NCI-H2227 (cell line): ENCODE results near the gene CCM2.
A peak's percentile ranks its signal among the peaks of the same experiment; 100 is the strongest.

Experiments
- DNase-seq: peaks from one replicate; lab custom pipeline; 2025; ENCODE audit not compliant: unreplicated experiment; lab: John Stamatoyannopoulos, UW

CCM2 gene

DNA sequence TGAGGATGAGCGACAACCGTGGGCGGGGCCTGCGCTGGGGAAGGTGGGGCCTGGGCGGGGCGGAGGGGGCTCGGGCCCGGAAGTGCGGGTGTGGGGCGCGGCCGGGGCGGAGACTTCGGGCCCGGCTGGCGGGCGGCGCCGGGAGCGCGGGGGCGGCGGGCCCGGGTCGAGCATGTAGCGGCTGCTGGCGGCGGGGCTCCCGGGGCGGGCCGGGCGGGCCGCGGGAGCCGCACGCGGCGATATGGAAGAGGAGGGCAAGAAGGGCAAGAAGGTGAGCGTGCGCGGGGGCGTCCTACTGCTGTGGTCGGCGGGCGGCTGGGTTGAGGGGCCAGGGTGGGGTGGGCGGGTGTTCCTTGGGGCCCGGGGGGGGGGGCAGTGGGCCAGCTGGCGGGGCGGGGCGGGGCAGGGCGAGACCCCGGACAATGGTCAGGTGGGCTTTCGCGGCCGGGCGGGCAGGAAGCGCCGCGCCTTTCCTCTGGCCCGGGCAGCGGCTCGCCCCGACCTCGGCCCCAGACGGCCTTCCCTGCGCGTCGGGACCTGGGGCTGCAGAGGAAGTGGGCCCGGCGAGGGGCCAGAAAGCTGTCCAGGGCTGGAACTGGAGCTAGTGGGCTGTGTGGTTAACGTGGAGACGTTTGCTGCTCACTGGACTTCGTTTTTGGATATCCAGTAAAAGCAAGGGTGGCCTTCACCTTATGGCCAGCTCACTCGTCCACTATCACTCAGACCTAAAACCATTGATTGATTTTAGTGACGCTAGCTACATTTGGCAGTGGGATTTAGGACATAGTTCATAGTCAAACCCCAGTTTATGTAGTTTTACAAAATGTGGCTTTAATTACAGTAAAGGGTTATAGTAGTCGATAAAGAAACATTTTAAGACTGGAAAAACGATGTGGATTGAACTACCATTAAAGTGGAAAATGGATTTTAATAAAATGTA is at the start of gene CCM2:
TSS of gene CCM2 (plus strand) at position 109 of the 940 bp plus-strand sequence. CDS start at position 242, 133 bp downstream.
- peak; percentile 53 for DNase-seq

DNA sequence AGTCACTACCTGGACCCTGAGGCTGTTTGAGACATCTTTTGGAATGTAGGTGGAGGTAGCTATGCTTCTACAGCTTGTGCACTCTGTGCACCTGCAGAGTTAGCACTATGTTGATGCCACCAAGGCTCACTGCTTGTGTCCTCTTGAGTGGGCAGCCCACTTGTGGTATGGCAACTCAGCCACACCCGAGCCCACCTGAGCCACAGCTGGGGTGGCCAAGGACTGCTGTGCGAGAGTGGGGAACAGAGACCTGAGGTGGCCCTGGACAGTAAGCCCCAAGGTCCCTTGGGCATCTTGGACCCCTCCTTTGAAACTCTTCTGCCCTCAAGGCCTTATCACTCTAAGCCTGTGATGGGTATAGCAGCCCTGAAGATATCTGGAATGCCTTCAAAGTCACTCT is 46.8 kb upstream of the CCM2 start:
- DNase-seq: no peak

DNA sequence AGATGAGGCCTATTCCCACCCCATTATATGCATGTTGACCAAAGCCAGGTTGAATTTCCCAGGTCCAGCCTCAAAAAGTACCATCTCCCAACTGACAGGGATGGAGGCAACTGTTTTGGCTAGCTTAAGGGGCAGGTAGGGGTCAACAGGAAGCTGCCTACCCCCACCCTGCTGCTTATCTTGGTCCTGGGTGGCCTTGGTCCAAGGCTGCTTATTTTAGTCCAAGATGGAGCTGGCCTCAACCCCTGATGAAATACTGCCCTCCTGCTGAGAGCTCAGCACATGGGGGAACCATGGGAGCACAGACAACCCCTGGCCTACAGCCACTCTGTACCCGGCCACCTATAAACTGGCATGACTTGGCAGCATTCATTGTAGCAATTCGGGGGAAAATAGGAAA is 44.3 kb upstream of the CCM2 start:
- no peak for DNase-seq

DNA sequence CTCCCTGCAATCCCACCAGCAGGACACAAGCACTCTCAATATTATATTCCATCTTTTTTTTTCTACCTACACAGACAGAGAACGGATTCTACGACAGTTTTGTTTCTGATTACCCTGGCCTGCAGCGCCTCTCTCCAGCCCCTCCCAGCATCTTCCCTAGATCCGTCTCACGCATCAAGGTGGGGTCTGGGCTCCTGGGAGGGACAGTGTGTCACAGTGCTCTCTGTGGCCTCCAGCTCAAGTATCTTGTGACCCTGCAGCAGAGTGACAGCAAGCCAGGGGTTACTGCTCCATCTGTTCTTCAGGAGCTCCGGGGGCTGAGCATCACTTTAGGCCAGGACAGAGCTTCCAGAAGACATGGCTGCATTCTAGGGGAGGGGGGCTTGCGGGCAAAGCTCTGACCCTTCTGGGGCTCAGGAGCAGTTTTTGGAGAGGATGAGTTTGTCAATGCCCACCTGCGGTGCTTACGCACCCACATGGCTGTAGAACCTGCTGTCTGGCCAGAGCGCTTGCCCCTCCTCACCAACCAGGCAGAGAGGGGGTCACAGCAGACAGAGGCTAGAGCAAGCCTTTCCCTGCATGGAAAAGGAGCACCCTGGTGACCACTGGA is 43.7 kb upstream of the CCM2 start:
- DNase-seq: no peak

DNA sequence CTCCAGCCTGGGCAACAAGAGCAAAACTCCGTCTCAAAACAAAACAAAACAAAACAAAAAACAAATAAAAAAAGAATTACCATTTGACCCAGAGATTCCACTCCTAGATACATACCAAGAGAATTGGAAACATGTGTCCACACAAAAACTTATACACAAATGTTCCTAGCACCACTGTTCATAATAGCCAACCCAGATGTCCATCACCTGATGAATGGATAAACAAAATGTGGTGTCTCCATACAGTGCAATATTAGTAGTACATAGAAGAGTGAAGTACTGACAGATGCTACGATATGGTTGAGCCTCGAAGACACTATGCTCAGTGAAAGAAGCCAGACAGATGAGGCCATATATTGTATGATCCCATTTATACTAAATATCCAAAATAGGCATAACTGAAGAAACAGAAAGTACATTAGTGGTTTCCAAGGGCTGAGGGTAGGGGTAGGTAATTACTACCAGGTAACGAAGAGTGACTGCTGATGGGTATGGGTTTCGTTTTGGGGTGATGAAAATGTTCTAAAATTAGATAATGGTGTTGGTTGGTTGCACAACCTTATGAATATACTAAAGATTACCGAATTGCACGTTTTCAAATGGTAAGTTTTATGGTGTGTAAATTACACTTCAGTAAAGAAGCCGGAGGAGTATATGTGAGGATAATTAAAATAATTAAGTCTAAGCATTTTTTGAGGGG is 41.2 kb upstream of the CCM2 start:
- DNase-seq: no peak

DNA sequence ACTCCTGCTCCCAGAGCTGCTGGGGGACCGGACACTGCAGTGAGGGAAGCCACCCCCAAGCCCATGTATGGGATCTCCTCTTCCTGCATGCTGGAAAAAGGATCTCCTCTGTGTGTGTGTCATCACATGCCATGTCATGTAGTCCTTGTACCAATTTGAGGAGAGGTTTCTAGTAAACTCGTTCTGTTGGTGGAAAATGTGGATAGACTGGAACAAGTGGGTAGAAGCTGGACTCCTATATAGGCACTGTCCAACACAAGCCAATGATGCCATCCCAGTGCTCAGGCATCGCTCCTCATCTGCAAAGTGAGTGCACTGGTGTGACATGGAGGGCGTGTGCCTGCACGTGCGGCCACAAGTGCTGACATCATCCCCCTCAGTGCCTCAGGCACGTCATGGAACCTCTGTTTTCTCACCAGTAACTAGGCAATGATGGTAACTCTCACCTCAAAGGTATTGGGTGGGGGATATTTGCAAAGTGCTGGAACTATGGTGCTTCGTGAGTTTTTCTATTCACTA is 40.5 kb upstream of the CCM2 start:
- no peak for DNase-seq

DNA sequence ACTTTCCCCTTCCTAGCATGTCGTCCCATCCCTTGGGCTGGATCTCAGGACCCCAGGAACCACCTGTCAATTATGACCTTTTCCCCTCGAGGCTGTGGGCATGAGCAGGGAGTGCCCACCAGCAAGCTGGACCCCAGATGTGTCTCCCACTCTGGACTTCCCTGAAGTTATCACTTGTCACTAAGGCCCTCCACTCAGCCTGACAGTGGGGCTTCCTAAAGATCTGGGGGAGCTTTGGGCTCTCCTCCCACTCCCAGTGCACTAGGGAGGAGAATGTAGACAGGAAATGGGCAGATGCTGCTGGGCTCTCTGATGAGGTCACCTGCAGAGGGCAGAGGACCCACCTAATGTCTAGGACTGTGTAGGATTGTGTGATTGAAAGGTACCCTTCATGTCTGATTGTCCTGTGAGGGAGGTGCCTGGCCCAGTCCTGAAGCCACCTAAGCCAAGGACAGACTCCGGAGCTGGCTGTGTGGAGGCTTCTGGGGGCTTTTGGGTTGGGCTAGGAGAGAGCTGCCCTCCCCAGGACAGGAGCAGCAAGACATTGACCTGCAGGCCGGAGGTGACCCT is 39.9 kb upstream of the CCM2 start:
- DNase-seq: no peak

DNA sequence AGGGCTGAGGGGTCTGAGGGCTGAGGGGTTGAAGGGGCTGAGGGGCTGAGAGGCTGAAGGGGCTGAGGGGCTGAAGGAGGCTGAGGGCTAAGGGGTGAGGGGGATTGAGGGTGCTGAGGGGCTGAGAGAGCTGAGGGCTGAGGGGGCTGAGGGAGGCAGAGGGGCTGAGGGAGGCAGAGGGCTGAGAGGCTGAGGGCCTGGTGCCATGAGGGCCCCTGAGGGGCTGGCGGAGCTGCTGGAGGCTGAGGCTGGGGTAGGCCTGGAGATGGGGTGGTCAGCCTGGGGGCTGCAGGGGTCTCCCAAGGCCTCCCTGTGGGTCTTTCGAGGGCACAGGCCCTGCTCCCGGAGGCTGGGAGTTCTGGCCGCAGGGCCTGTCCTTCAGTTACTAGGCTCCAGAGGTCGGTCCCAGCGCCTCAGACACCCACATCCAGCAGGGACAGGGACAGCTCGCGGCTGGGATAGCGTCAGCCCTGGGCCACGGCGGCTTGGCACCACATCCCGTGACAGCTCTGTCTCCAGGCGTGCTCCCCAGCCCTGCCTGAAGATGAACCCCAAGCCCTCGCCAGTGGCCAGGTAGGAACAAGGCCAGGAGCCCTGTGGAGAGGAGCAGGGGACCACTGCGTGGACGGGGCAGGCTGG is 38.0 kb upstream of the CCM2 start:
- DNase-seq: no peak

DNA sequence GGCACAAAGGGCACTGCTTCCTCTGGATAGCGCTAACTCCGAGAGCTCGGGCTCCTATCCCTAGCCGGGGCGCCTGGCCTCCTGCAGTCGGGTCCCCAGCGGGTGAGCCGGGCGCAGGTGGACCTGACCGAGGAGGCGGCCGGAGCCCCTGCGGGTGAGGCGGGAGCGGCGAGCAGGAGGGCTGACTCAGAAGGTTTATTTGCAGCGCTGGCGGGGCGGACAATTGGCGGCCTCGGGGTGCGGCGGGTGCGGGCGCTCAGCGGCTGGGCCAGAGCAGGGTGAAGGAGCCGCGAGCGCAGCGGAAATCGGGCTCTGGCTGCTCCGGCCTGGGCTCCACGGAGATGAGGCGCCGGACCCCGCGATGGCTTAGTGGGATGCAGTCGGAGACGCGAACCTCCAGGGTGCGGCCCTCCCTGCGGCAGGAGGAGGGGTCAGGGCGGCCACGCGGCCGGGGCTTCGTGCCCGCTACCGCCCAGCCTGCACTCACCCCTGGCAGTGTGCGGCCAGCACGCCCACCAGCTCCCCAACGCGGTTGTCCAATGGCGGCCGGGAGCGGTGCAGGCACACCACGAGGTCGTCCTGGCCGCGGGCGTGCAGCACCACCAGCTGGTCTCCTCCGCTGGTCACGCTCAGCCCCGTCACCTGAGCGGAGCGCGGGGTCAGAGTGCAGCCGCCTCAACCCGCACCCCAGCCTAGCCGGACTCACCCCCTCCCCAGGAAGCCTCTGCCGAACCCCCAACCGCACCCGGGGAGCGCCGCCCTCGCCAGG is 37.3 kb upstream of the CCM2 start:
- no peak for DNase-seq

DNA sequence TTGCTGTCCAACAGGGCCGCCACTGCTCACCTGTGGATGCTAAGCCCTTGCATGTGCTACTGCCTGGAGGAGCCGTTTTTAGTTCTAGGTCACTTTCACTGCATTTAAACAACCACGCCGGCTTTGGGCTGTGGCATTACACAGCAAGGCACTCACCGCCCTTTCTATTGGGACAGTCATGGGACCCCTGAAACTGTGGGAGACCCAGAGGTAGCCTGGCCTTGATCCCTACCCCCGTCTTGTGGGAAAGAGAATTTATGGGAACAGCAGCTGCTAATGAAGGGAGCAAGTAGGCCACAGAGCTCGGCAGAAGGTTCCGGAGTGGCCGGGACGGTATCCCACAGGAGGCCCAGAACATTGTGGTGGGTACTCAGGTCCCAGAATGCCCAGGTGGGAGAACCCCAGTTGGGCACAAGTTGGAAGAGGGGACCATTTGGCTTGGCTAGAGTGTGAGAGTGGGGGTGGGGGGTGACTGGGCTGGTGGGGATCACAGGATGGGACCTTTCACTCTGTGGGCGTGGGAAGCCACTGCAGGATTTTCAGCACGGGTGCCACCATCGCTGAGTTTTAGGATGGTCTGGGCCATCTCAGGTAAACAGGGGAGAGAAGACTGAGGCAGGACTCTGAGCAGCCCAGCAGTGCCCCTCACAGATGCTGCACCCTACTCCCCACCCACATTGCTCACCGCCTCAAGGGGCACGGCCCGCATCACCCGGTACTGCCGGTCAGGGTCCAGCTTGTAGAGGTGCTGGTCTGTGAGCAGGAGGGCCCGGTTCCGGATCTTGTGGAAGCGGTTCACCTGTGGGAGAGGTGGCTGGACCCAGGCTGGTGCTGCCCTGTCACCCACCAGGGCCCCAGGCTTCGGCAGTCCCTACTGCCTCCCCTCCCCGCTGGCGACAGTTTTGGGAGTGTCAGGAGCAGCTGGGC is 36.4 kb upstream of the CCM2 start:
- DNase-seq: no peak

DNA sequence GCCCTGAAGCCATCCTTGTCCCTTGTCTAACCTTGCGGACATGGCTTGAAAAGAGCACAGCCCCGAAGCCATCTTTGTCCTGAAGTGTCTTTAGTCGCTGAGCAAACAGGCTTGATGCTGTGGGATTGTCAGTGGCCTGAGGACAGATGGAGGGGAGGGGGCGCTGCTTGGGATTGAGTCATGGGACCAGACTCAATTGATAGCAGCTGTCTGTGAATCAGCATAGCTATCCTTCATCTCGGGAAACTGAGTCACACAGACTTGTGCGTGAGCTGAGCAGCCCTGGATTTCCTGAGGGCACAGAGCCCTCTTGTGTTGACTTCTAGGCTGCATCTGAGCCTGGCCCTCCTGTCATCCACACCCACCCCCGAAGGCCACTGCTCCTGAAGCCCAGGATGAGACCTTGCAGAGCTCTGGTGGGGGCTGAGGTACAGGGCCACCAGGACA is 35.6 kb upstream of the CCM2 start:
- DNase-seq: no peak

DNA sequence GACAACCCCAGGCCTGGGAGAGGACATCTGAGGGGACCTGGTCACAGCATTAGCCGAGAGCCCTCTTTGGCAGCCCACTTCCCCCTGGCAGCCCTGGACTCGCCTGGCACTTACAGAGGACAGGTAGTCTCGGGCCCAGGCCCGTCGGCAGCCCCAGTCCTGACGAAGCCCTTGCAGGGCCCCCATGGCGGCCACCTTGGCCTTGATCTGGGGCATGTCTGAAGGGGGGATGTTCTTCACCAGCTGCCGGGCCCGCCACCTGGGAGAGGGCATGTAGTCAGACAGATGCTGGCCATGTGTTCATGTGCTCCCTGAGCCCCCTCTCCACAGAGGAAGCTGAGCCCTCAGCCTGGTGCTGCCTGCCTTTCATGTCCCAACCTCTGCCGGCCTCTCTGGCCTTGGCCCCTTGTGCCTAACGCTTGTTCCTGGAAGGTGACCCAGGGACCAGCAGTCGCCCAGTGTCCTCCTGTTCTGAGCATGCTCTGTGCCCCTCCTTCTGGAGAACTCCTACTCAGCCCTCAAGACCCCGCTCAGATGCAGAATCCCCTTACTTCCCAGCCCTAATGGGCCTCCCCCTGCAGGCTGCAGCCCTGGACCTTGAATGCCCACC is 35.1 kb upstream of the CCM2 start:
- DNase-seq: no peak

DNA sequence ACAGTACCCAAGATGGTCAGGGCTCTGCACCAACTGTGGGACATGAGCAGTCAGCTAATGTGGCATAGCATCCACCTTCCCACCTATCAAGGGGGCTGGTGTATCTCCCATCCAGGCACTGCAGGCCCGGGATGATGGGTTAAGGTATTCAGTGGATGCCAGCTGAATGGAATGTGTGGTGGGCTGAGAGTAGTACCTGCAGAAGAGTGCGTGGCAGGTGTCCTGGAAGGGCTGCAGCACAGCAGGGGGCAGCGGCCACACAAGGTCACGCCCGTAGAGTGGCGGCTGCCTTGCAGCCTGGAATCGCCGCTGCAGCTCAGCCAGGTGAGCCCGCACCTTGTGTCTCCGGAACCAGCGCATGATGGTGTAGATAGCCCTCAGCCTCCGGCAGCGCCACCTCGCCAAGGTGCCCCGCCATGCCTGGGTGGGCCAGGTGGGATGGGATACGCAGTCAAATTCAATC is 34.5 kb upstream of the CCM2 start:
- DNase-seq: no peak

DNA sequence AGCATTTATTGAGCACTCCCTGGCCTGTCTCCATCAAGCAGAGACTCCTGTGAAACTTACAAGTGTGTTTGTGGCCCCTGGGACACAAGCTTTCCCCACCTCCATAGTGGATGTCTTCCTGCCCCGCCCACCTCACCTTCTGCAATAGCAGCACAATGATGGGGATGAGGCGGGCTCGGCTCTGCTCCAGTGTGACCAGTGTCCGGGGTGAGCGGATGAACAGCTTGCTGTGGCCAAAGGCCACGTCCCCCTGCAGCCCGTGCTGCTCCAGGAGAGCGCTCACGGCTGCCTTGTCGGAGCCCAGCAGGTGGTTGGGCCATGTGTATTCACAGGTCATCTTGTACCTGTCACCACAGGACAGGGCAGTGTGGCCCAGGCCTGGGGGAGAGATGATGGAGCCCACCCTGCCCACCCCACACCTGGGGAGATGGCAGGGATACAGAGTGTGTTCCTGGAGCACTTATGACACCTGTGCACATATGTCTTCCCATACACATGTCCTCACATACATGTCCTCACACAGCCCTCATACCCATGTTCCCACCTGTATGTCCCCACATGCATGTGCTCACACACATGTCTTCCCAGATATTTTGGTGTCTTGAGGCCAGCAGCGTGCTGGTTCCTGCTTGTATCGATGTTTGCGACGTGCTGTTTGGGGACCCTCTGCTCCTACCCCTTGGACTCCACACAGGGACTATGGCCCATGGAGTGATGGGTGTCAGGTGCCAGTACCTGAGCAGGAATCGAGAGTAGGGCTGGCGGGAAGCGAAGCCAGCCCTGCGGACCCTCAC is 33.9 kb upstream of the CCM2 start:
- no peak for DNase-seq

DNA sequence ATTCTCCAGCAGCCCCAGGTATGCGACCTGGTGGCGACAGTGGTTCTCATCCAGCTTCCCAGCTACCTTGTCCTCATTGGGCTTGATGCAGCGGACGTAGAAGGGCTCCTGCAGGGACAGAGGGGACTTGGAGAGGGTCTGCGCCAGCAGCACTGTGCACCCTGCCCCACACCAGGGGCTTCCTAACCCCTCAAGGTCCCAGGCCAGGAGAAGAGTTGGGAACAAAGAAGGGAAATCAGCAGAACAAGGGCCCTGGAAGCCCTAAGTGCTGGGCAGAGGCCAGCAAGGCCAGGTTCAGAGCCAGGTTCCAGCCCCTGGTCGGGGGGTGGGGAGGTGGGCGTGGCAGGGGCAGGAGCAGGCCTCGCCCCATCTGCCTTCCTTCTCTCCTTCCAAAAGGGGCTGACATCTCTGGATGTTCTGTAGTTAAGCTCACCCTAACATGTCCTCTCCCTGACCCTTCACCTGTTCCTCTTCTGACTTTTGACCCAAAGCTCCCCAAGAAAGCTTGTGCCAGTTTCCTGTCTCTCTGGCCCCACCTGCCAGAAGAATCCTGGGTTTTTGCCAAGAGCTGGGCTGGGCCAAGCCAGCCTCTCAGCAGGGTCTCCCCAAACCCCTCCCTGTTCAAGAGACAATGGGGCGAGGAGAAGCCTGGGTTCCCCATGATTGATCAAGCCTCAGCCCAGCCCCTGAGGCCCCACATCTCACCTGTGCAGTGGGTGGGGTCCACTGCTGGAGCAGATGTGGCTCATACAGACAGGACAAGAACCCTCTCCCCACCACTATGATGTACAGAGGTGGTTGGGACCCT is 33.1 kb upstream of the CCM2 start:
- DNase-seq: no peak

DNA sequence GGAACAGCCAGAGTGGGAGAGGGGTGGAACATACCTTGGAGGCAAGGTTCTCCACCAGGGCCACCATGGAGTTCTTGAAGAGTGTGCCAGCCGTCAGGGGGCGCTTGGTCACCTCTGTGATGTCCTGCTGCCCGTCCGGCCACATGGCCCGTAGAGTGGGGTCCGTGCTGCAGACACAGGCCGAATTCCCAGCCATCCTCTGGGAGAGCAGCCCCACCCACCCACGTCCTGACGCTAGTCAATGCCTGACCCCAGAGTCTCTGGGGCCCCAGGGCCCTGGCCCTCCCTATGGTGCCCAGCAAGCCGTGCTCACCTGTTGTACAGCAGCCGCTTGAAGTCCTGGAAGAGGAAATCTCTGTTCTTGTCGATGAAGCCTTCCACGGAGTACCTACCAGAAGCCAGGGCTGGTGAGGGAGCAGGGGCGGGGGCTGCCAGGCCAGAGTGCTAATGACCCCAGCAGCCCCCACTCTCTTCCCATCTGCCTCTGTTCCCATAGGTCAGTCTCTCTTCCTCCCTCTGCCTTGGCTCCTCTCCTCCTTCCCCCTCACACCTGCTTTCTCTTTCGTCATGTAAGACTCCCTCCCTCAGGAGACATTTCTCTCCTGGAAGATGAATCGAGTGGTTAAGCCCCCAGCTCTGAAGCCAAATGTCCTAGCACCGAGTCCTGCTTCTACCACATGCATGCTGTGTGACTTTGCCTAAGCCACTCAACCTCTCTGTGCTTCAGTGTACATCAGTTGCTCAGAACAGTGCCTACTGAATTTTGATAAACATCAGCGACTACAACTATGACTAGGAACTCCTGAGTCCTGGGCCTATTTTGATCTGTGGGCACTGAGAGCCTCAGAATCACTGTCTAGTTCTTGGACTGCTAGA is 32.2 kb upstream of the CCM2 start:
- DNase-seq: no peak
